ENCODE data around the gene ARHGEF17.

The ARHGEF17 gene

DNA sequence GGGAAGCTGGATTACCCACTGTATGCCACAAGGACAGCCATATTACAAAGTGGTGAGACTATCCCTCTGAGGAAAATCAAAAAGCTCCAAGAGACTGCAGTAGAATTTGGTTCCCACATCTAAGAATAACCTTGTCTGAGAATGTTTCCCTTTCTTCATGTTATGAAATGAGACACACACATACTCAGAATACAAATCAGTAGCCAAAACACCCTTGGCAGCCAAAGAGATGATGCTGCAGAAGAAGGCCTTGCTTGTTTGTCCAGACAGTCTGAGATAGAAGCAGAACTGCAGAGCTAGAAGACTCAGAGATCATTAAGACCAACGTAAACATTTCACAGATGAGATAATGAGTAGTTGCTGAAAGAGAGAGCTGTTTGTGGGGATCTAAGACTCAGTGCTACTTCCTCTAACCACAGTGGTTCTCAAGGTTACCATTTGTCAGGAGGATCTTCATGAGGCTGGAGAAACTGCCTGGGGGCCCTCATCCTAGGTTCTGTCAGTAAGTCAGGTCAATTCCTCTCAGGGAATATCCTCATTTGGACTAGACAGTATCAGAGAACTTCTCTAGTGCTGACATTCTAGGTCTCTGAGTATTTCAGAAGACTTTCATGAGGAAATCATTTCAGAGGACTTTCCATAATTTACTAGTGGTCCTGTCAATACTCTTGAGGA lies 107.0 kb downstream of the ARHGEF17 start:
- no peak for DNase-seq

DNA sequence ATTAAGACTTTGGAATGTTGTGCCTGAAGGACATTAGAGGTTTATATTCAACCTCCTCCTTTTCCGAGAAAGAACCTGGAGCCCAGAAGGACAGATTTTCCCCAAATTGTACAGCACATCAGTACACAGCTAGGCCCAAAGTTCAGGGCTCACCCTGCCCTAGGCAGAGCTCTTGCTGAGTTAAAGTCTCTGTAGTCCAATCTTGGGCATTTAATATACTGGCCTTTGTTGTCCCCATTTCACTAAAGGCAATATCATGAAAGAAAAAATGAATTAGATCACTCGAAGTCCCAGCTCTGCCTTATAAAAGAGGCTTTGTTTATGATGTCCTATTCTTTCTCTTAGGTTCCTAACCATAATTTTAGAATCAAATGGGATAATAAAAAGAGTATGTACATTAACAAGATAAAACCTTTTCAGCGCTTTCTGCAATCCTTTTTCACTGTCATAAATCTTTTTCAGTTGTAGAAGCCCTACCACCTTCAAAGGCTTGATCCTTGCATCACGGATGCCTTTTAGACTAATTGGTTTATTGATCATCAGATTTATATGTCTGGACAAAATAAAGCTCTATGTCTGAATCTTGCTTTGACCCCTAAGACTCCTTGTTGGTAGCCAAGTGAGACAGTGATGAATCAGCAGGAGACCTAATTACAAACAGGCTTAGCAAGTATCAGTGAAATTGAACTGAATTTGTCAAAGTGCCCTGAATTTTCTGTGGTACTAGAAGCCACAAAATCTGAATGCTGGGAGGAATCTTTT lies 108.0 kb downstream of the ARHGEF17 start:
- no peak for DNase-seq

DNA sequence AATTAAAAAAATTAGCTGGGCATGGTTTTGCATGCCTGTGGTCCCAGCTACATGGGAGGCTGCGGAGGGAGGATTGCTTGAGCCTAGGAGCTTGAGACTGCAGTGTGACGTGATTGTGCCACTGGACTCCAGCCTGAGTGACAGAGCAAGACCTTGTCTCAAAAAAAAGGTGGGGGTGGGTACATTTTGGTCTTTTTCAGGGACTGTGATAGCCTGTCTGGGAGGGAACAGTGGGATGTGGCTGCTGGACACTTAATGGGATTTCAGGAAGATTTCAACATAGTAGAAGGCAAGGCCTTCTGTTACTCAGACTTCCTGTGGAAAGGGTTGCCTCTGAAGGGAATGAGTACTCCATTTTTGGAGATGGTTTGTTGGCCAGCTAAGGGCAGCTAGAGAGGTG lies 108.7 kb downstream of the ARHGEF17 start:
- DNase-seq = no peak

Data from NCI-H1694 (cell line).